ENCODE results near the gene GFOD1.
A peak's percentile ranks its signal among the peaks of the same experiment; 100 is the strongest.
"Not testable (repeated sequence)": the region's sequence is repeated elsewhere in the genome, so short reads cannot be mapped to it uniquely, and the experiment has no call there.

The GFOD1 gene

GRCh38 chr6:13461307-13461706 lies 26.1 kb downstream of the GFOD1 start:
- ATAC-seq = no peak
- TF ChIP-seq ISL1 (CRISPR knock-in tag; IDR thresholded peaks at IDR 0.05) = no peak
- no peak for TF ChIP-seq ZFP30 (CRISPR knock-in tag; IDR thresholded peaks at IDR 0.05)
- no peak for TF ChIP-seq ZNF70 (CRISPR knock-in tag; IDR thresholded peaks at IDR 0.05)
- no peak for TF ChIP-seq GLIS3 (CRISPR knock-in tag; IDR thresholded peaks at IDR 0.05)
- no peak for TF ChIP-seq ZNF8 (CRISPR knock-in tag; IDR thresholded peaks at IDR 0.05)
- TF ChIP-seq OSR1 (CRISPR knock-in tag; IDR thresholded peaks at IDR 0.05) = no peak
- no peak for TF ChIP-seq RARB (CRISPR knock-in tag; IDR thresholded peaks at IDR 0.05)
- no peak for TF ChIP-seq ARNTL (CRISPR knock-in tag; IDR thresholded peaks at IDR 0.05; ENCODE audit: borderline replicate concordance, low read depth)
- TF ChIP-seq ZNF565 (CRISPR knock-in tag; conservative IDR thresholded peaks at IDR 0.05; ENCODE audit: low read depth) = no peak
- TF ChIP-seq ZC3H10 (CRISPR knock-in tag; IDR thresholded peaks at IDR 0.05) = no peak
- TF ChIP-seq TOX (CRISPR knock-in tag; IDR thresholded peaks at IDR 0.05; ENCODE audit: borderline replicate concordance) = no peak
- no peak for TF ChIP-seq SNAI2 (CRISPR knock-in tag; IDR thresholded peaks at IDR 0.05)
- no peak for TF ChIP-seq ZFP3 (CRISPR knock-in tag; IDR thresholded peaks at IDR 0.05)
- no peak for TF ChIP-seq TSHZ2 (CRISPR knock-in tag; IDR thresholded peaks at IDR 0.05)
- TF ChIP-seq BACH2 (CRISPR knock-in tag; IDR thresholded peaks at IDR 0.05; ENCODE audit: borderline replicate concordance) = no peak
- no peak for TF ChIP-seq CREB5 (CRISPR knock-in tag; IDR thresholded peaks at IDR 0.05; ENCODE audit: low read depth)
- no peak for TF ChIP-seq POU6F1 (CRISPR knock-in tag; IDR thresholded peaks at IDR 0.05; ENCODE audit: borderline replicate concordance, low read depth)
- no peak for TF ChIP-seq CSDC2 (CRISPR knock-in tag; IDR thresholded peaks at IDR 0.05)
- TF ChIP-seq PATZ1 (CRISPR knock-in tag; IDR thresholded peaks at IDR 0.05; ENCODE audit: borderline replicate concordance) = no peak
- no peak for TF ChIP-seq PPARA (CRISPR knock-in tag; IDR thresholded peaks at IDR 0.05; ENCODE audit: borderline replicate concordance)

GRCh38 chr6:13460289-13460688 lies 27.1 kb downstream of the GFOD1 start:
- not testable (repeated sequence) for ATAC-seq
- 0 out of 2 replicates have a peak, but pooled peaks have one; percentile 33 for TF ChIP-seq ZNF8 (CRISPR knock-in tag; IDR thresholded peaks at IDR 0.05)

GRCh38 chr6:13457577-13457976 lies 29.8 kb downstream of the GFOD1 start:
- ATAC-seq = no peak
- no peak for TF ChIP-seq CSRNP3 (CRISPR knock-in tag; IDR thresholded peaks at IDR 0.05)
- TF ChIP-seq PPARA (CRISPR knock-in tag; IDR thresholded peaks at IDR 0.05; ENCODE audit: borderline replicate concordance) = no peak
- no peak for TF ChIP-seq TCF4 (CRISPR knock-in tag; IDR thresholded peaks at IDR 0.05; ENCODE audit: borderline replicate concordance)
- TF ChIP-seq ZNF70 (CRISPR knock-in tag; IDR thresholded peaks at IDR 0.05) = no peak
- no peak for TF ChIP-seq CREB5 (CRISPR knock-in tag; IDR thresholded peaks at IDR 0.05; ENCODE audit: low read depth)
- TF ChIP-seq PATZ1 (CRISPR knock-in tag; IDR thresholded peaks at IDR 0.05; ENCODE audit: borderline replicate concordance) = no peak
- no peak for TF ChIP-seq ZNF8 (CRISPR knock-in tag; IDR thresholded peaks at IDR 0.05)
- no peak for TF ChIP-seq ZC3H10 (CRISPR knock-in tag; IDR thresholded peaks at IDR 0.05)
- TF ChIP-seq ESRRG (CRISPR knock-in tag; IDR thresholded peaks at IDR 0.05) = no peak
- TF ChIP-seq TSHZ2 (CRISPR knock-in tag; IDR thresholded peaks at IDR 0.05) = no peak
- no peak for TF ChIP-seq CSDC2 (CRISPR knock-in tag; IDR thresholded peaks at IDR 0.05)

Measured in SK-N-SH treated with all-trans-retinoic acid at 6 μM for 48 hours (cell line).